Activated CD4-positive, alpha-beta T cell treated with anti-CD3 and anti-CD28 coated beads for 24 hours (primary cell): ENCODE data around the gene PIH1D2.
"Not testable (repeated sequence)": the region's sequence is repeated elsewhere in the genome, so short reads cannot be mapped to it uniquely, and the experiment has no call there.

Experiments used
- DNase-seq, 2 donors: peaks; one replicate each; pipeline ENCODE4 v3.0.0-alpha.2; 2020; ENCODE audit warnings: low read depth in 2 of 2

Gene PIH1D2

GRCh38 chr11:112057170-112057569 lies 16.6 kb downstream of the PIH1D2 start:
- DNase-seq, result no peak

GRCh38 chr11:112051768-112052167 lies 22.0 kb downstream of the PIH1D2 start:
- no peak for DNase-seq

GRCh38 chr11:112050721-112051120 lies 23.1 kb downstream of the PIH1D2 start:
- DNase-seq, result no peak

- no peak for DNase-seq
Observed at GRCh38 chr11:112049777-112050176, 24.0 kb downstream of the PIH1D2 start.

GRCh38 chr11:112048256-112048655 lies 25.6 kb downstream of the PIH1D2 start:
- not testable (repeated sequence) for DNase-seq

- DNase-seq, result not testable (repeated sequence)
Observed at GRCh38 chr11:112046647-112047046, 27.2 kb downstream of the PIH1D2 start.

- DNase-seq, result no peak
Observed at GRCh38 chr11:112044961-112045360, 28.9 kb downstream of the PIH1D2 start.

- no peak for DNase-seq
Observed at GRCh38 chr11:112042961-112043304, 30.9 kb downstream of the PIH1D2 start.

- no peak for DNase-seq
Observed at GRCh38 chr11:112042161-112042960, 31.5 kb downstream of the PIH1D2 start.

- no peak for DNase-seq
Observed at GRCh38 chr11:112037527-112037926, 36.3 kb downstream of the PIH1D2 start.

- no peak for DNase-seq
Observed at GRCh38 chr11:112033902-112034301, 39.9 kb downstream of the PIH1D2 start.

- DNase-seq, result no peak
Observed at GRCh38 chr11:112029460-112029859, 44.4 kb downstream of the PIH1D2 start.

GRCh38 chr11:112026784-112027410 lies 46.9 kb downstream of the PIH1D2 start:
- not testable (repeated sequence) for DNase-seq

GRCh38 chr11:112025707-112026106 lies 48.1 kb downstream of the PIH1D2 start:
- no peak for DNase-seq

GRCh38 chr11:112024773-112025678 lies 48.8 kb downstream of the PIH1D2 start, which contains the start of gene DLAT:
TSS of gene DLAT (plus strand) at chr11:112025408. CDS start at chr11:112025473, 65 bp downstream.
- peak; percentile 70 to 80 for DNase-seq

- no peak for DNase-seq
Observed at GRCh38 chr11:112024178-112024772, 49.5 kb downstream of the PIH1D2 start.

- no peak for DNase-seq
Observed at GRCh38 chr11:112023104-112023503, 50.7 kb downstream of the PIH1D2 start.

GRCh38 chr11:112019066-112019465 lies 54.8 kb downstream of the PIH1D2 start:
- no peak for DNase-seq
